Cerebellar cortex (tissue), 1 donor: ENCODE data around the gene NEK3.
"Not testable (repeated sequence)": the region's sequence is repeated elsewhere in the genome, so short reads cannot be mapped to it uniquely, and the experiment has no call there.

Experiments
- DNase-seq: peaks from one replicate; pipeline ENCODE4 v3.0.0-alpha.2; 2015; ENCODE audit warnings: low spot score

Gene NEK3

GRCh38 chr13:52159159-52159982 lies at the start of gene NEK3:
TSS of gene NEK3 (minus strand) at chr13:52159597. CDS start at chr13:52156191, 3,406 bp downstream.
- peak; percentile 65 for DNase-seq

GRCh38 chr13:52208384-52208783 lies 49.0 kb upstream of the NEK3 start:
- DNase-seq, result not testable (repeated sequence)

GRCh38 chr13:52207896-52208295 lies 48.5 kb upstream of the NEK3 start:
- DNase-seq, result not testable (repeated sequence)

- DNase-seq, result not testable (repeated sequence)
These were observed 47.9 kb upstream of the NEK3 start for GRCh38 chr13:52207337-52207736.

- not testable (repeated sequence) for DNase-seq
These were observed 45.1 kb upstream of the NEK3 start for GRCh38 chr13:52204546-52204945.

- DNase-seq, result not testable (repeated sequence)
These were observed 44.5 kb upstream of the NEK3 start for GRCh38 chr13:52203864-52204263.

GRCh38 chr13:52202506-52202905 lies 43.1 kb upstream of the NEK3 start:
- not testable (repeated sequence) for DNase-seq

GRCh38 chr13:52201439-52202193 lies 42.2 kb upstream of the NEK3 start:
- DNase-seq, result peak; percentile 57

- peak; percentile 57 for DNase-seq
These were observed 36.0 kb upstream of the NEK3 start for GRCh38 chr13:52195401-52195837.

GRCh38 chr13:52194184-52194868 lies 34.9 kb upstream of the NEK3 start:
- DNase-seq, result peak; percentile 86

- DNase-seq, result peak; percentile 33
These were observed 34.3 kb upstream of the NEK3 start for GRCh38 chr13:52193587-52194183.

- DNase-seq, result not testable (repeated sequence)
These were observed 28.2 kb upstream of the NEK3 start for GRCh38 chr13:52187424-52188187.

- no peak for DNase-seq
These were observed 27.6 kb upstream of the NEK3 start for GRCh38 chr13:52187029-52187423.

GRCh38 chr13:52181316-52181954 lies 22.0 kb upstream of the NEK3 start:
- not testable (repeated sequence) for DNase-seq

GRCh38 chr13:52179925-52180324 lies 20.5 kb upstream of the NEK3 start:
- no peak for DNase-seq

- no peak for DNase-seq
These were observed 17.9 kb upstream of the NEK3 start for GRCh38 chr13:52177276-52177675.

- not testable (repeated sequence) for DNase-seq
These were observed 14.6 kb upstream of the NEK3 start for GRCh38 chr13:52173970-52174369.

GRCh38 chr13:52173373-52173772 lies 14.0 kb upstream of the NEK3 start:
- no peak for DNase-seq

GRCh38 chr13:52171686-52172085 lies 12.3 kb upstream of the NEK3 start:
- DNase-seq, result not testable (repeated sequence)

- not testable (repeated sequence) for DNase-seq
These were observed 11.5 kb upstream of the NEK3 start for GRCh38 chr13:52170828-52171391.
